BE2C (cell line): ENCODE data around the gene SCUBE2. TPM values are rescaled to one million over a fixed set of nuclear protein-coding genes. Genes with fewer than 3 reads are reported as not detected.

Source experiments
- DNase-seq: peaks from one replicate; pipeline ENCODE4 v3.0.0-alpha.2; 2020
- H3K27me3 ChIP-seq: fragments of 250-450 bp; sonication (Bioruptor Pico); 2 replicates; pipeline ENCODE4 v1.5.1; 2020; ENCODE audit warnings: mild to moderate bottlenecking
- H3K36me3 ChIP-seq: fragments of 250-450 bp; sonication (Bioruptor Pico); 2 replicates; pipeline ENCODE4 v1.5.1; 2020; ENCODE audit warnings: mild to moderate bottlenecking
- H3K4me1 ChIP-seq: fragments of 250-450 bp; sonication (Bioruptor Pico); 2 replicates; pipeline ENCODE4 v1.5.1; 2020
- H3K4me3 ChIP-seq: 2 replicates; pipeline ENCODE4 v1.5.1; 2011; ENCODE audit warnings: low read depth, low read length
- H3K9me3 ChIP-seq: fragments of 250-450 bp; sonication (Bioruptor Pico); 2 replicates; pipeline ENCODE4 v1.5.1; 2020
- CTCF ChIP-seq: IDR thresholded peaks from 2 replicates; pipeline ENCODE4 v1.5.1; 2012; ENCODE audit warnings: mild to moderate bottlenecking, low read depth, low read length
- polyA plus RNA-seq: library from polyadenylated mRNA; unstranded; fragments of >200 nt; gene quantifications from one replicate; pipeline ENCODE4 v1.2.1, GENCODE V29; 2012; ENCODE audit warnings: low read depth, missing spikeins; ENCODE audit not compliant: insufficient read length, insufficient read depth

Gene SCUBE2
- polyA plus RNA-seq, result 0.56 TPM

- H3K36me3 ChIP-seq, result no peaks in the 10 kb centered on the region
- no peak within 1 kb of the TSS; the same call in 1 of the 2 replicates for H3K4me3 ChIP-seq
- TF ChIP-seq CTCF, result no peak
- peaks cover 8% of the 10 kb centered on the region for H3K27me3 ChIP-seq
- H3K4me1 ChIP-seq, result no peaks in the 10 kb centered on the region
- H3K9me3 ChIP-seq, result no peaks in the 10 kb centered on the region
- no peak for DNase-seq
Observed at GRCh38 chr11:9091044-9091922, at the start of gene SCUBE2. SCUBE2 (minus strand) TSS chr11:9091599; CDS start chr11:9091528, 71 bp downstream.

- Histone ChIP-seq H3K27me3 (no peaks in the 10 kb centered on the region), H3K4me3 (no peak overlapping the region), H3K4me1 (no peaks in the 10 kb centered on the region), H3K36me3 (peaks cover 8% of the 10 kb centered on the region), H3K9me3 (no peaks in the 10 kb centered on the region)
- TF ChIP-seq CTCF, result no peak
- DNase-seq, result no peak
Observed at GRCh38 chr11:9141186-9141585, 49.8 kb upstream of the SCUBE2 start.

- Histone ChIP-seq H3K9me3 (no peaks in the 10 kb centered on the region), H3K27me3 (no peaks in the 10 kb centered on the region), H3K36me3 (peaks cover 5% of the 10 kb centered on the region), H3K4me1 (no peaks in the 10 kb centered on the region), H3K4me3 (no peak overlapping the region)
- TF ChIP-seq CTCF, result no peak
- no peak for DNase-seq
Observed at GRCh38 chr11:9139628-9140357, 48.4 kb upstream of the SCUBE2 start.

- no peak for DNase-seq
- Histone ChIP-seq H3K27me3 (no peaks in the 10 kb centered on the region), H3K4me1 (no peaks in the 10 kb centered on the region), H3K36me3 (no peaks in the 10 kb centered on the region; the same call in none of the 2 replicates), H3K4me3 (no peak overlapping the region), H3K9me3 (no peaks in the 10 kb centered on the region)
- TF ChIP-seq CTCF, result no peak
Observed at GRCh38 chr11:9138612-9139579, 47.5 kb upstream of the SCUBE2 start.

- Histone ChIP-seq H3K4me1 (no peaks in the 10 kb centered on the region), H3K4me3 (no peak overlapping the region), H3K27me3 (no peaks in the 10 kb centered on the region), H3K36me3 (no peaks in the 10 kb centered on the region; the same call in 1 of the 2 replicates), H3K9me3 (no peaks in the 10 kb centered on the region)
- TF ChIP-seq CTCF, result no peak
- DNase-seq, result no peak
Observed at GRCh38 chr11:9138133-9138453, 46.7 kb upstream of the SCUBE2 start.
